WTC11 (cell line): ENCODE data around the gene GPR62. TPM values are rescaled to one million over a fixed set of nuclear protein-coding genes. Genes with fewer than 3 reads are reported as not detected.
A peak's percentile ranks its signal among the peaks of the same experiment; 100 is the strongest.

Source experiments
- ATF1 ChIP-seq: sonication (generic); formaldehyde crosslinking; IDR thresholded peaks from 2 replicates; pipeline ENCODE4 v1.8.1; 2023; ENCODE audit warnings: mild to moderate bottlenecking, moderate library complexity, missing genetic modification reagents
- FOXP1 ChIP-seq: sonication (generic); formaldehyde crosslinking; IDR thresholded peaks from 2 replicates; pipeline ENCODE4 v1.8.0; 2022; ENCODE audit warnings: missing genetic modification reagents, mild to moderate bottlenecking, moderate library complexity, borderline replicate concordance
- GRHL2 ChIP-seq: fragments of 250-450 bp; sonication (Bioruptor Pico); IDR thresholded peaks from 2 replicates; pipeline ENCODE4 v1.8.0; 2022; ENCODE audit warnings: mild to moderate bottlenecking, moderate library complexity; ENCODE audit not compliant: insufficient replicate concordance, severe bottlenecking
- MYBL2 ChIP-seq: sonication (generic); formaldehyde crosslinking; IDR thresholded peaks from 2 replicates; pipeline ENCODE4 v1.8.1; 2023; ENCODE audit warnings: mild to moderate bottlenecking, moderate library complexity, missing genetic modification reagents
- NFYB ChIP-seq: sonication (generic); formaldehyde crosslinking; conservative IDR thresholded peaks from 2 replicates; pipeline ENCODE4 v1.8.0; 2022; ENCODE audit warnings: low read depth, missing genetic modification reagents
- OVOL2 ChIP-seq: fragments of 250-450 bp; sonication (Bioruptor Pico); IDR thresholded peaks from 2 replicates; pipeline ENCODE4 v1.9.0; 2021; ENCODE audit warnings: mild to moderate bottlenecking, borderline replicate concordance
- ZBTB21 ChIP-seq: sonication (generic); formaldehyde crosslinking; IDR thresholded peaks from 2 replicates; pipeline ENCODE4 v1.8.1; 2023; ENCODE audit warnings: mild to moderate bottlenecking, missing genetic modification reagents, borderline replicate concordance
- ZNF121 ChIP-seq: sonication (generic); formaldehyde crosslinking; IDR thresholded peaks from 2 replicates; pipeline ENCODE4 v1.8.0; 2023; ENCODE audit warnings: missing genetic modification reagents
- ZNF232 ChIP-seq: sonication (generic); formaldehyde crosslinking; IDR thresholded peaks from 2 replicates; pipeline ENCODE4 v1.8.0; 2022; ENCODE audit warnings: mild to moderate bottlenecking, missing genetic modification reagents
- total RNA-seq: library from RNA; stranded (reverse); gene quantifications from 3 replicates; pipeline ENCODE4 v1.2.3, GENCODE V29; 2021
- TF ChIP-seq, protein P1 (sequence below): sonication (generic); formaldehyde crosslinking; IDR thresholded peaks from 2 replicates; pipeline ENCODE4 v1.8.0; 2023; ENCODE audit warnings: missing genetic modification reagents, mild to moderate bottlenecking, borderline replicate concordance
- TF ChIP-seq, protein P2 (sequence below): sonication (generic); formaldehyde crosslinking; IDR thresholded peaks from 2 replicates; pipeline ENCODE4 v1.8.1; 2023; ENCODE audit warnings: mild to moderate bottlenecking, moderate library complexity, missing genetic modification reagents
- TF ChIP-seq, protein P3 (sequence below): sonication (generic); formaldehyde crosslinking; IDR thresholded peaks from 2 replicates; pipeline ENCODE4 v1.8.1; 2023; ENCODE audit warnings: mild to moderate bottlenecking, missing genetic modification reagents
- TF ChIP-seq, protein P4 (sequence below): sonication (generic); formaldehyde crosslinking; IDR thresholded peaks from 2 replicates; pipeline ENCODE4 v1.8.0; 2023; ENCODE audit warnings: mild to moderate bottlenecking, missing genetic modification reagents
- TF ChIP-seq, protein P5 (sequence below): fragments of 250-450 bp; sonication (Bioruptor Pico); conservative IDR thresholded peaks from 2 replicates; pipeline ENCODE4 v1.9.0; 2021; ENCODE audit warnings: mild to moderate bottlenecking
- TF ChIP-seq, protein P6 (sequence below): sonication (generic); formaldehyde crosslinking; IDR thresholded peaks from 2 replicates; pipeline ENCODE4 v1.8.1; 2023; ENCODE audit warnings: mild to moderate bottlenecking, missing genetic modification reagents, moderate library complexity
- TF ChIP-seq, protein P7 (sequence below): sonication (generic); formaldehyde crosslinking; IDR thresholded peaks from 2 replicates; pipeline ENCODE4 v1.8.1; 2022; ENCODE audit warnings: low read depth, mild to moderate bottlenecking, moderate library complexity, missing genetic modification reagents, borderline replicate concordance

GPR62 gene
- total RNA-seq, 1 experiment from 2014 or later, result 0.24 TPM

DNA sequence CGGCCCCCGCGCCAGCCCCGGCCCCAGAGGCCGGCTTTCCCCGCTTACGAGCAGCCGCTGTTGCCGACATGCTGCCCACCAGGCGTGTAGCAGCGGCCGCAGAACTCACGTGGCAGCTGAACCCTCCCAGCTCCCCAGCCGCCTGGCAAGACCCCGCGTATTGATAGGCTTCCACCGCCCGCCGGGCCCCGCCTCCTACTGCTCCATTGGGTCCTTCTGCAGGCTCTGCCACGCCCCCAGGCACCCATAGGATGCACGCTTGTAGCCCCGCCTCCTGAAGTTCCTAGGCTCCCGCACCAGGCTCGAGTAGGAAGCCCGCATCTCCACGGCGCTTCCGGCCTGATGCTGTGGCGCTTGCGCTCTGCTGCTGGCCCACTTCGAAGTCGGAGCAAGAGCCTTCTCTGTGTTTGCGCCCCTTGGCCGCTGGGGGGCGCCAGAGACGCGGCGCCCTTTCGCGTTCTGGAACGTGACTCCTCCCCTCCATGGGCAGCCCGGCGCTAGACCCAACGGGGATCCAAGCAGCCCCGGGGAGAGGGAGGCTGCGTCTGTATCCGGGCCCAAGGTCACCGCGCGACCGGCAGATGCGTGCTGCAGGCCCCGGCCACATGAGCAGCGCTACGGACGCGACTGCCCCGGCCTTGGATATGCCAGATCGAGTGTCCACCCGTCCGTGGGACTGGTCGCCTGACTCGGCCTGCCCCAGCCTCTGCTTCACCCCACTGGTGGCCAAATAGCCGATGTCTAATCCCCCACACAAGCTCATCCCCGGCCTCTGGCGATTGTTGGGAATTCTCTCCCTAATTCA is 13.2 kb upstream of the GPR62 start, which contains the start of the genes PARP3 and RRP9 (continued):
- TF ChIP-seq, protein P1, sequence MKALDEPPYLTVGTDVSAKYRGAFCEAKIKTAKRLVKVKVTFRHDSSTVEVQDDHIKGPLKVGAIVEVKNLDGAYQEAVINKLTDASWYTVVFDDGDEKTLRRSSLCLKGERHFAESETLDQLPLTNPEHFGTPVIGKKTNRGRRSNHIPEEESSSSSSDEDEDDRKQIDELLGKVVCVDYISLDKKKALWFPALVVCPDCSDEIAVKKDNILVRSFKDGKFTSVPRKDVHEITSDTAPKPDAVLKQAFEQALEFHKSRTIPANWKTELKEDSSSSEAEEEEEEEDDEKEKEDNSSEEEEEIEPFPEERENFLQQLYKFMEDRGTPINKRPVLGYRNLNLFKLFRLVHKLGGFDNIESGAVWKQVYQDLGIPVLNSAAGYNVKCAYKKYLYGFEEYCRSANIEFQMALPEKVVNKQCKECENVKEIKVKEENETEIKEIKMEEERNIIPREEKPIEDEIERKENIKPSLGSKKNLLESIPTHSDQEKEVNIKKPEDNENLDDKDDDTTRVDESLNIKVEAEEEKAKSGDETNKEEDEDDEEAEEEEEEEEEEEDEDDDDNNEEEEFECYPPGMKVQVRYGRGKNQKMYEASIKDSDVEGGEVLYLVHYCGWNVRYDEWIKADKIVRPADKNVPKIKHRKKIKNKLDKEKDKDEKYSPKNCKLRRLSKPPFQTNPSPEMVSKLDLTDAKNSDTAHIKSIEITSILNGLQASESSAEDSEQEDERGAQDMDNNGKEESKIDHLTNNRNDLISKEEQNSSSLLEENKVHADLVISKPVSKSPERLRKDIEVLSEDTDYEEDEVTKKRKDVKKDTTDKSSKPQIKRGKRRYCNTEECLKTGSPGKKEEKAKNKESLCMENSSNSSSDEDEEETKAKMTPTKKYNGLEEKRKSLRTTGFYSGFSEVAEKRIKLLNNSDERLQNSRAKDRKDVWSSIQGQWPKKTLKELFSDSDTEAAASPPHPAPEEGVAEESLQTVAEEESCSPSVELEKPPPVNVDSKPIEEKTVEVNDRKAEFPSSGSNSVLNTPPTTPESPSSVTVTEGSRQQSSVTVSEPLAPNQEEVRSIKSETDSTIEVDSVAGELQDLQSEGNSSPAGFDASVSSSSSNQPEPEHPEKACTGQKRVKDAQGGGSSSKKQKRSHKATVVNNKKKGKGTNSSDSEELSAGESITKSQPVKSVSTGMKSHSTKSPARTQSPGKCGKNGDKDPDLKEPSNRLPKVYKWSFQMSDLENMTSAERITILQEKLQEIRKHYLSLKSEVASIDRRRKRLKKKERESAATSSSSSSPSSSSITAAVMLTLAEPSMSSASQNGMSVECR (CRISPR knock-in tag), result peak; percentile 47; the same call in 1 of the 2 replicates
- TF ChIP-seq, protein P2, sequence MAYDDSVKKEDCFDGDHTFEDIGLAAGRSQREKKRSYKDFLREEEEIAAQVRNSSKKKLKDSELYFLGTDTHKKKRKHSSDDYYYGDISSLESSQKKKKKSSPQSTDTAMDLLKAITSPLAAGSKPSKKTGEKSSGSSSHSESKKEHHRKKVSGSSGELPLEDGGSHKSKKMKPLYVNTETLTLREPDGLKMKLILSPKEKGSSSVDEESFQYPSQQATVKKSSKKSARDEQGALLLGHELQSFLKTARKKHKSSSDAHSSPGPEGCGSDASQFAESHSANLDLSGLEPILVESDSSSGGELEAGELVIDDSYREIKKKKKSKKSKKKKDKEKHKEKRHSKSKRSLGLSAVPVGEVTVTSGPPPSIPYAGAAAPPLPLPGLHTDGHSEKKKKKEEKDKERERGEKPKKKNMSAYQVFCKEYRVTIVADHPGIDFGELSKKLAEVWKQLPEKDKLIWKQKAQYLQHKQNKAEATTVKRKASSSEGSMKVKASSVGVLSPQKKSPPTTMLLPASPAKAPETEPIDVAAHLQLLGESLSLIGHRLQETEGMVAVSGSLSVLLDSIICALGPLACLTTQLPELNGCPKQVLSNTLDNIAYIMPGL (CRISPR knock-in tag), result peak; percentile 69; the same call in 1 of the 2 replicates
- TF ChIP-seq, protein P3, sequence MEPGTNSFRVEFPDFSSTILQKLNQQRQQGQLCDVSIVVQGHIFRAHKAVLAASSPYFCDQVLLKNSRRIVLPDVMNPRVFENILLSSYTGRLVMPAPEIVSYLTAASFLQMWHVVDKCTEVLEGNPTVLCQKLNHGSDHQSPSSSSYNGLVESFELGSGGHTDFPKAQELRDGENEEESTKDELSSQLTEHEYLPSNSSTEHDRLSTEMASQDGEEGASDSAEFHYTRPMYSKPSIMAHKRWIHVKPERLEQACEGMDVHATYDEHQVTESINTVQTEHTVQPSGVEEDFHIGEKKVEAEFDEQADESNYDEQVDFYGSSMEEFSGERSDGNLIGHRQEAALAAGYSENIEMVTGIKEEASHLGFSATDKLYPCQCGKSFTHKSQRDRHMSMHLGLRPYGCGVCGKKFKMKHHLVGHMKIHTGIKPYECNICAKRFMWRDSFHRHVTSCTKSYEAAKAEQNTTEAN (CRISPR knock-in tag), result peak; percentile 48; the same call in 1 of the 2 replicates
- TF ChIP-seq ZBTB21 (CRISPR knock-in tag) (no peak), FOXP1 (CRISPR knock-in tag) (0 out of 2 replicates have a peak, but pooled peaks have one; percentile 9), OVOL2 (no peak), ZNF232 (CRISPR knock-in tag) (peak; percentile 77; the same call in 1 of the 2 replicates), GRHL2 (CRISPR knock-in tag) (no peak), NFYB (peak; percentile 89), ZNF121 (CRISPR knock-in tag) (no peak), MYBL2 (CRISPR knock-in tag) (no peak; the same call in 1 of the 2 replicates), ATF1 (CRISPR knock-in tag) (no peak)
- TF ChIP-seq, protein P4, sequence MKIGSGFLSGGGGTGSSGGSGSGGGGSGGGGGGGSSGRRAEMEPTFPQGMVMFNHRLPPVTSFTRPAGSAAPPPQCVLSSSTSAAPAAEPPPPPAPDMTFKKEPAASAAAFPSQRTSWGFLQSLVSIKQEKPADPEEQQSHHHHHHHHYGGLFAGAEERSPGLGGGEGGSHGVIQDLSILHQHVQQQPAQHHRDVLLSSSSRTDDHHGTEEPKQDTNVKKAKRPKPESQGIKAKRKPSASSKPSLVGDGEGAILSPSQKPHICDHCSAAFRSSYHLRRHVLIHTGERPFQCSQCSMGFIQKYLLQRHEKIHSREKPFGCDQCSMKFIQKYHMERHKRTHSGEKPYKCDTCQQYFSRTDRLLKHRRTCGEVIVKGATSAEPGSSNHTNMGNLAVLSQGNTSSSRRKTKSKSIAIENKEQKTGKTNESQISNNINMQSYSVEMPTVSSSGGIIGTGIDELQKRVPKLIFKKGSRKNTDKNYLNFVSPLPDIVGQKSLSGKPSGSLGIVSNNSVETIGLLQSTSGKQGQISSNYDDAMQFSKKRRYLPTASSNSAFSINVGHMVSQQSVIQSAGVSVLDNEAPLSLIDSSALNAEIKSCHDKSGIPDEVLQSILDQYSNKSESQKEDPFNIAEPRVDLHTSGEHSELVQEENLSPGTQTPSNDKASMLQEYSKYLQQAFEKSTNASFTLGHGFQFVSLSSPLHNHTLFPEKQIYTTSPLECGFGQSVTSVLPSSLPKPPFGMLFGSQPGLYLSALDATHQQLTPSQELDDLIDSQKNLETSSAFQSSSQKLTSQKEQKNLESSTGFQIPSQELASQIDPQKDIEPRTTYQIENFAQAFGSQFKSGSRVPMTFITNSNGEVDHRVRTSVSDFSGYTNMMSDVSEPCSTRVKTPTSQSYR (CRISPR knock-in tag), result peak; percentile 44; the same call in 1 of the 2 replicates
- TF ChIP-seq, protein P5, sequence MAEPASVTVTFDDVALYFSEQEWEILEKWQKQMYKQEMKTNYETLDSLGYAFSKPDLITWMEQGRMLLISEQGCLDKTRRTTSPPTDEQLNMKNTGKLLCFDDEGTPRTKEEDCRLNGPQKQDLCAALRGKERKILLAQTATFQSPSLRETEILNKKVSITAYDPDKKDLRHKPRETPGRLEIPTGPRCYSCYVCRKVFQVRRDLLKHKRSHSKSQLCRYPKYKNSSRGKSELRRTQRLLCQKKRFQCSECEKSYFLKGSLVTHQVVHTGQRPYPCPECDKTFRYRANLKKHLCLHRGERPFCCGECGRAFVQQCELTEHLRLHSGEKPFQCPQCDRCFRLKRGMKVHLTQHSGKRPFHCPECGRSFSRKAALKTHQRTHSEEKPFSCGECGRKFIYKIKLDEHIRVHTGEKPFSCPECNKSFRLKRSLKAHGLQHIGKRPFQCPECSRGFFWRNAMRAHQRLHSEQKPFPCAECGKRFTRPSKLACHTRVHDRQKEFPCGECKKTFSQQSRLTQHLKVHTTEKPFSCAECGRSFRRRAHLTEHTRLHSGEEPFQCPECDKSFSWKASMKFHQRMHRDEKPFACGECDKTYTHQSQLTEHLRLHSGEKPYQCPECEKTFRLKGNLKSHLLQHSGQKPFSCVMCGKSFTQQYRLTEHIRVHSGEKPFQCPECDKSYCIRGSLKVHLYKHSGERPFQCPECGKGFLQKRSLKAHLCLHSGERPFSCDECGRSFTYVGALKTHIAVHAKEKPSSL (CRISPR knock-in tag), result no peak
- TF ChIP-seq, protein P6, sequence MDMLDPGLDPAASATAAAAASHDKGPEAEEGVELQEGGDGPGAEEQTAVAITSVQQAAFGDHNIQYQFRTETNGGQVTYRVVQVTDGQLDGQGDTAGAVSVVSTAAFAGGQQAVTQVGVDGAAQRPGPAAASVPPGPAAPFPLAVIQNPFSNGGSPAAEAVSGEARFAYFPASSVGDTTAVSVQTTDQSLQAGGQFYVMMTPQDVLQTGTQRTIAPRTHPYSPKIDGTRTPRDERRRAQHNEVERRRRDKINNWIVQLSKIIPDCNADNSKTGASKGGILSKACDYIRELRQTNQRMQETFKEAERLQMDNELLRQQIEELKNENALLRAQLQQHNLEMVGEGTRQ (CRISPR knock-in tag), result peak; percentile 79
- TF ChIP-seq, protein P7, sequence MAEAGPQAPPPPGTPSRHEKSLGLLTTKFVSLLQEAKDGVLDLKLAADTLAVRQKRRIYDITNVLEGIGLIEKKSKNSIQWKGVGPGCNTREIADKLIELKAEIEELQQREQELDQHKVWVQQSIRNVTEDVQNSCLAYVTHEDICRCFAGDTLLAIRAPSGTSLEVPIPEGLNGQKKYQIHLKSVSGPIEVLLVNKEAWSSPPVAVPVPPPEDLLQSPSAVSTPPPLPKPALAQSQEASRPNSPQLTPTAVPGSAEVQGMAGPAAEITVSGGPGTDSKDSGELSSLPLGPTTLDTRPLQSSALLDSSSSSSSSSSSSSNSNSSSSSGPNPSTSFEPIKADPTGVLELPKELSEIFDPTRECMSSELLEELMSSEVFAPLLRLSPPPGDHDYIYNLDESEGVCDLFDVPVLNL (CRISPR knock-in tag), result no peak
